NCI-H1092 treated with DMSO at 0.1 percent for 48 hours (cell line): ENCODE data around the gene CAMP.
"Not testable (repeated sequence)": the region's sequence is repeated elsewhere in the genome, so short reads cannot be mapped to it uniquely, and the experiment has no call there.

Source experiments
- DNase-seq: peaks from one replicate; lab custom pipeline; 2025; lab: John Stamatoyannopoulos, UW

The CAMP gene, protein sequence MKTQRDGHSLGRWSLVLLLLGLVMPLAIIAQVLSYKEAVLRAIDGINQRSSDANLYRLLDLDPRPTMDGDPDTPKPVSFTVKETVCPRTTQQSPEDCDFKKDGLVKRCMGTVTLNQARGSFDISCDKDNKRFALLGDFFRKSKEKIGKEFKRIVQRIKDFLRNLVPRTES

DNA sequence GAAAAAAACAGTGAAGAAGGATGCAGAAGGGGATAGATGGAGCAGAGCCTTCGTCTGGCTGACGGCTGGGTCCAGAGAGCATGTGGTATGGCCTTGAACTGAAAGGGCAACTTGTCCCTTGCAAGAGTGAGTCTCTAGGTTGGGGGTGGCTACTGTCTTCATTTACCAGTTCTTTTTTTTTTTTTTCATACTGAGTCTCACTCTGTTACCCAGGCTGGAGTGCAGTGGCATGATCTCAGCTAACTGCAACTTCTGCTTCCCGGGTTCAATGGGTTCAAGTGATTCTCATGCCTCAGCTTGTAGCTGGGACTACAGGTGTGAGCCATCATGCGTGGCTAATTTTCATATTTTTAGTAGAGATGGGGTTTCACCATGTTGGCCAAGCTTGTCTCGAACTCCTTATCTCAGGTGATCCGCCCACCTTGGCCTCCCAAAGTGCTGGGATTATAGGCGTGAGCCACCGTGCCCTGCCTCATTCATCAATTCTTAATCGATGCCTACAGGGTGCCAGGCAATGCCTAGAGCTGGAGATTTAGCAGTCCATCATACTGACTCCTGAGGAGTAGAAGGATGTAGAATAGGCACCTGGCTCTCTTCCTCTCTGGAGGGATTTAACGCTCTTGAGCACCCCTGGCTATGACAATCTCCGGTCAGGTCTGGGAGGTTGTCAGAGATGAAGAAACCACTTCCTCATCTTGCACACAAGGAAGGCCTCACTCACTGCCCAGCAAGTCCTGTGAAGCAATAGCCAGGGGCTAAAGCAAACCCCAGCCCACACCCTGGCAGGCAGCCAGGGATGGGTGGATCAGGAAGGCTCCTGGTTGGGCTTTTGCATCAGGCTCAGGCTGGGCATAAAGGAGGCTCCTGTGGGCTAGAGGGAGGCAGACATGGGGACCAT lies at the start of gene CAMP:
TSS of gene CAMP (plus strand) at position 880 of the 898 bp plus-strand sequence. CDS start at position 897, 17 bp downstream.
- no peak for DNase-seq

DNA sequence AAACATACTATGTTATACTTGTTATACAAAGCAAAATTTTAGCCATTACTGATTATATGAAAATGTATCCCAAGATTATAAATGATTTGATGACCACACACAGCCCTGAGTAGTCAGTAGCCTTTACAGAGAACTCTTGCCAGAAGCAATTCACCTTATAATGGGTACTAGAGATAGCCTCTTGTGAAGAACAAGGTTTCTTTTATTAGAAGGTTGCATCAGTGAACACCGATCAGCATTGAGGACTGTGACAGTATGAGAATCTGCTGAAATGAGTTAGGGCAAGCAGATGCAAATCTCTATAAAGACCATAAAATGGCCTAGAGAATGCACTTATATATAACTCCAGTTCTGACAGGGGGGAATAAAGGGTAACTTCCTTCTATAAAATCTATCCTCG lies 45.2 kb upstream of the CAMP start:
- no peak for DNase-seq

- no peak for DNase-seq
Measured at GRCh38 chr3:48180021-48180420, 43.3 kb upstream of the CAMP start.

- DNase-seq = no peak
Measured at GRCh38 chr3:48180531-48181253, 42.6 kb upstream of the CAMP start.

GRCh38 chr3:48184299-48184698 lies 39.0 kb upstream of the CAMP start:
- no peak for DNase-seq

GRCh38 chr3:48185129-48185528 lies 38.2 kb upstream of the CAMP start:
- no peak for DNase-seq

DNA sequence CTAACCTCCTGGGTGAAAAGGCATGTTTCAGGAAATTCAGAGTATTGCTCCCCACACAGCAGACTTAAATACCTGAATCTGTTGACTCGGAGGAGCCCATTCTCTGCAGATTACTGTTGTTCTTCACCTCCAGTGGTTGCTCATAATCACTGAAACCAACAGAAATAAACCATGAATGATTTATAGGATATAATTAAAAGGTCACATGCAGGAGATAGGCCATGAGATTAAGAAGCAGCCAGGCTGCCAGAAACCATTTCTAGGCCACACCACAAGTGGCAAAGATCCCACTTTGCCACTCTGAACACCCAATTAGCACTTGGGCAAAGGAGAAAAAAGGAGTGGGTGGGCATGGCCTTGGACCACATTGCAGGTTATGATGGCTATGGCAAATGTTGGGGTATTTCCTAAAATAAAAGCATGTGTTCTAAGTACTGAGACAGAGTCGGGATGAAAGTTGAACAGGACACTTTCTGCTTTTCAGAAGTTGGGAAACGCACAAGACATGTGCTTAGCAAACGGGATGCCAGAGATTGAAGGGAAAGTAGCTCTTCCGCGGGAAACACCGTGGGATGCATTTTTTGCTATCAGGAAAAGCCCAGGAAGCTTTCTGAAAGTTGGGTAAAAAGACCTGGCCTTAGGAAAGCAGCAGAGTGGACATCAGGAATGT lies 36.5 kb upstream of the CAMP start:
- DNase-seq = no peak

- DNase-seq = no peak
Measured at GRCh38 chr3:48187301-48187578, 36.1 kb upstream of the CAMP start.

- DNase-seq = no peak
Measured at GRCh38 chr3:48187579-48188265, 35.6 kb upstream of the CAMP start.

GRCh38 chr3:48188266-48189201 lies 34.8 kb upstream of the CAMP start, which contains the start of gene CDC25A:
Gene CDC25A, minus strand, starts transcription at chr3:48188417. Its CDS starts 470 bp downstream, at chr3:48187947.
- DNase-seq = peak; percentile 98

DNA sequence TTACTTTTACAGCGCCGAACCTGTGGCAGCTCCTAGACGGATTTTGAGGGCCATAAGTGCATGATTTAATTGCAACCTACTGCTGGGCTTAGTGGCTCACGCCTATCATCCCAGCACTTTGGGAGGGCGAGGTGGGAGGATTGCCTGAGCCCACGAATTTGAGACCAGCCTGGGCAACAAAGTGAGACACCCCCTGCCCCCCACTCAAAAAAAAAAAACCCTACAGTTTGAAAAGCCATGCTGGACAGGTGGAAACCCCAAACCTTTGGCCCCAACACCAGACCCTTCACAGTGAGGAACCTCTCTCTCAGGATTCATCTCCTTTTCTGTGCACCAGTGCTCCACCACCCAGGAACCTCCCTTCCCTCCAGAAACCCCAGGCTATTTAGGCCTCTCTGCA lies 34.0 kb upstream of the CAMP start:
- no peak for DNase-seq

DNA sequence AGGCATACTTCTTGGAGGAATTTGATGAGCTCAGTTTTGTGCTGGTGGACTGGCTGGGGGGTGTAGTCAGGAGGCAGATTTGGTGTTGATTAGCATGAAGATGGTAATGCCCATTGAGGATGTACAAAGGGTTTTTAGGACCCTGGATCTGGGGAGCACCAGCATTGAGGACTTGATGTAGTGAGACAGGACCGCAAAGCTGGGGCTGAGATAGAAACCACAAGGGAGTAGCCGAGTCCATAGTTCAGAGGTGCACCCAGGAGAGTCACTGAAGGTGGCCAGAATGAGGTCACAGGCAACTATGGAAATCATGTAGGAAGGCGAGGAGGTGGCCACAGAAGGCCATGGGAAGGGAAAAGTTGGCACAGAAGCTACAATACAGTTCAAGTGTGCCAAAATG lies 32.4 kb upstream of the CAMP start:
- no peak for DNase-seq

- DNase-seq = peak; percentile 53
Measured at GRCh38 chr3:48194446-48195071, 28.7 kb upstream of the CAMP start.

GRCh38 chr3:48196611-48197010 lies 26.7 kb upstream of the CAMP start:
- no peak for DNase-seq

GRCh38 chr3:48199117-48199516 lies 24.2 kb upstream of the CAMP start:
- DNase-seq = no peak

- no peak for DNase-seq
Measured at GRCh38 chr3:48202632-48203031, 20.7 kb upstream of the CAMP start.

- no peak for DNase-seq
Measured at GRCh38 chr3:48208076-48208475, 15.2 kb upstream of the CAMP start.

DNA sequence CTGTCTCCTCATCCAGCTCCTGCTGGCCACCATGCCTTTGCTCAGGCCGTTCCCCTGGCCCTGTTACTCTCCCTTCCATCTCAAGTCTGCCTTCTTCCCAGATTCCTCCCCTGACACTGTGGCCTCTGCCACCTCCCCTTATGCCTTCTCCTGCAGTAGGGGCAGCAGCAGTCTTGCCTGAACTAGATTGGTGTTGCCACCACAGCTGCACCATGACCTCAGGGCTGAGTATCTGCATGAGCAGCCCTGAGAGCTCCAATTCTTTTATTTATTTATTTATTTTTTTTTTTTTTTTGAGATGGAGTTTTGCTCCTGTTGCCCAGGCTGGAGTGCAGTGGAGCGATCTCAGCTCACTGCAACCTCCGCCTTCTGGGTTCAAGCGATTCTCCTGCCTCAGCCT lies 13.8 kb upstream of the CAMP start:
- no peak for DNase-seq

DNA sequence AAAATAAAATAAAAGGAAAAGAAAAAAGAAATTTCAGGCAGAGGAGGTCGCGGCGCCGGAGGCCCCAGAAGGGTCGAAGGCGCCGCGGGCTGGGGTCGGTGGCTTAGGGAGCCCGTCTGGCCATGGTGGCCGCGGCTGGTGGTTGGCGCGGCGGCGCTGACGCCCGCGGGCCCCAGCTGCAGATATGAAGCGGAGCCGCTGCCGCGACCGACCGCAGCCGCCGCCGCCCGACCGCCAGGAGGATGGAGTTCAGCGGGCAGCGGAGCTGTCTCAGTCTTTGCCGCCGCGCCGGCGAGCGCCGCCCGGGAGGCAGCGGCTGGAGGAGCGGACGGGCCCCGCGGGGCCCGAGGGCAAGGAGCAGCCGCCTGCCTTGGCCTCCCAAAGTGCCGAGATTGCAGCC lies 12.8 kb upstream of the CAMP start:
- not testable (repeated sequence) for DNase-seq

DNA sequence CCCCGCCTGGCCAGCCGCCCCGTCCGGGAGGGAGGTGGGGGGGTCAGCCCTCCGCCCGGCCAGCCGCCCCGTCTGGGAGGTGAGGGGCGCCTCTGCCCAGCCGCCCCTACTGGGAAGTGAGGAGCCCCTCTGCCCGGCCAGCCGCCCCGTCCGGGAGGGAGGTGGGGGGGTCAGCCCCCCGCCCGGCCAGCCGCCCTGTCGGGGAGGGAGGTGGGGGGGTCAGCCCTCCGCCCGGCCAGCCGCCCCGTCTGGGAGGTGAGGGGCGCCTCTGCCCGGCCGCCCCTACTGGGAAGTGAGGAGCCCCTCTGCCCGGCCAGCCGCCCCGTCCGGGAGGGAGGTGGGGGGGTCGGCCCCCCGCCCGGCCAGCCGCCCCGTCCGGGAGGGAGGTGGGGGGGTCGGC lies 11.5 kb upstream of the CAMP start:
- DNase-seq = not testable (repeated sequence)
